NCI-H226 (cell line): Measurements from ENCODE around the gene HSPH1.
"Not testable (repeated sequence)": the region's sequence is repeated elsewhere in the genome, so short reads cannot be mapped to it uniquely, and the experiment has no call there.

ENCODE experiments used
- DNase-seq: peaks from one replicate; pipeline ENCODE4 v3.0.0-alpha.2; 2015

Gene HSPH1

DNA sequence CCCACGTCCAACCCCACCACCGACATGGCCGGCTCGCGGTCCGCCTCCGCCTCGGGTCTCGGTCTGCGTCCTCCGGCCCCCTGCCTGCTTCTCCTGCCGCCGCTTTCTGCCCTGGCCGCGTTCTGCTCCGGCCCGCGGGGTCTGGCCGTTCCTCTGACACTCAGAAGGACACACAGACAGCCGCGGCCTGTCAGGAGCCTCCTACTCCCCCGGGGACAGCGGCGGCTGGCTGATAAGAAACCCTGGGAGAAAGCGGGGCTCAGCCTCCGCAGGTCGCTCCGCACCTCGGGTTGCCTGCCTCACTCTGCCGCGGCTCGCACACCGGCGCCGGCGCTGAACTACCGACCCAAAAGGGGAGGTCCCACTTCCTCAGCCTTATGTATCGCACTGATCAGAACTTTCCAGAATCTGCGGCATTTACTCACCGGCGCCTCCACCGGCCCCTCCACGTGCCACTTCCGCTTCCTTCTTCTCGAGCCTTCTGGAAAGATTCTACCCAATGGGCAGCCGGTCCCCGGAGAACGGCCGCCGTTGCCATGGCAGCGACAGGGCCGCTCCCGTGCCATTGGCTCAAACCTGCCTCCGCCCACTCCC, at the start of gene HSPH1:
TSS of gene HSPH1 (minus strand) at position 348 of the 594 bp plus-strand sequence. CDS start at position 26, 322 bp downstream.
- DNase-seq, result peak; percentile 90

DNA sequence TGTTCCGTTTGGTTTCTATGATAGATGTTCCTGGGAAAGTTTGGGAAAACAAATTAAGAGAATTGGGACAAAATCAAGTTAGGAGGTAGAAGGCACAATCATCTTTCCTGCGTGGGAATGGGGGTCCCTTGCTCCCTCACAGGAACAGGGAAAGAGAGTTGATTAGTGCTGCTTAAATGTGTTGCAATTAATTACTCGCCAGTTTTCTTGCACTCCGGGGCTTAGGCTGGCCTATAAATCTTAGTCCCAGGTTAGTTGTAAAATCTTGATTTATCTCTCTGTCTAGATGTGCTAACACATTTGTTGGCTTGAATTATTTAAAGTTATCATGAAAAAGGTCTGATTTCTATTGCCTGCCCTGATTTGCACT, 48.1 kb upstream of the HSPH1 start:
- no peak for DNase-seq

DNA sequence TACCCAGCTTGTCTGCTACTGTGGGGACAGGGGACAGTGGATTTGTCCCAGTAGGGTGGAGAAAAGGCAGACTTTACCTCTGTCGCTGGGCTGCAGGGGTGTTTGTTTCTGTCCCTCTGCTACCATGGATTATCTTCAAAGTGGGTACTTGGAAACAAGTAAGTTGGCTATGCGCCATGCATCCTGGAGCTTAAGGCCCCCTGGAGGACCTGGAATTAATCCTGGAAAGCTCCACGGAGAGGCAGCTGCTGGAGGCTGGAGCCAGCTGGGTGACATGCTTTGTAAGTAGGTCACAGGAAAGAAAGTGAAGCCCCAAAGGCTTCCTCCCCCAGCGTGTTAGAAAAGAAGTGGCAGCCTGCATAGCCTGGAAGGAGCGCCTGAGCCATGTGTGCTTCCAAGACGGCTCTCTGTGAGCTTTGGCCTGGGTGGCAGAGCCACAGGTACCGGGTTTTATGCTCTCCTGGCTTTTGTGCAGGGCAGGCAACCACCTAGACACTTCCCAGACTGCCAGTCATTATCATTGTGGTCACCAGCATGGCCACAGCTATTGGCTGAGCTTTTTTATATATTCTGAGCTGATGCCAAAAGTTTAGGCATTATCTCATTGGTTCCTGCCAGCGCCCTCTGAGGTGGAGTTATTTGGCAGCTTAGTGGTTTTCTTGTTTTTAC, 47.6 kb upstream of the HSPH1 start:
- DNase-seq, result no peak

DNA sequence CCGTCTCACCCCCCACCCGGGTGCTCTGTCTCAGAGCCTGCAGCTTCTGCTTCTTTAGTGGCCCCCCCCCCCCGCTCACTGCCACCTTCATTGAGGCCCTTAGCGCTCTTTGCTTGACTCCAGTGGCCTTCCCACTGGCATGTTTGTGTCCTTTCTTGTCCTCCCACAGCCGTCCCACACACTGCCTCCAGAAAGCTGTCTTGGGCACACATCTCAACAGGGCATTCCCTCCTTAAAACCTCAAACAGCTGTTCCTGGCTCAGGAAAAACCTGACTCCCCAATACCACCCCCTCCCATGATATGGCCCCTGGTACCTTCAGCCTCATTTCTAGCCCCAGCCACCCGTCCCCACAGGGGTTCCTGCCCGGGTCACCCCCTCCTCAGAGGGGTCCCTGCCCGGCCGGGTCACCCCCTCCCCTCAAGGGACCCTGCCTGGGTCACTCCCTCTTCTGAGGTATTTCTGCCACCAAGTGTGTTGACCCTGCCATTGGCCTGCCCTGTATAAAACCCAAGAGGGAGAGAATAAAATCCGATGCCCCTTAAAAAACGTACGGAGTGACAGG, 46.9 kb upstream of the HSPH1 start:
- DNase-seq, result no peak

DNA sequence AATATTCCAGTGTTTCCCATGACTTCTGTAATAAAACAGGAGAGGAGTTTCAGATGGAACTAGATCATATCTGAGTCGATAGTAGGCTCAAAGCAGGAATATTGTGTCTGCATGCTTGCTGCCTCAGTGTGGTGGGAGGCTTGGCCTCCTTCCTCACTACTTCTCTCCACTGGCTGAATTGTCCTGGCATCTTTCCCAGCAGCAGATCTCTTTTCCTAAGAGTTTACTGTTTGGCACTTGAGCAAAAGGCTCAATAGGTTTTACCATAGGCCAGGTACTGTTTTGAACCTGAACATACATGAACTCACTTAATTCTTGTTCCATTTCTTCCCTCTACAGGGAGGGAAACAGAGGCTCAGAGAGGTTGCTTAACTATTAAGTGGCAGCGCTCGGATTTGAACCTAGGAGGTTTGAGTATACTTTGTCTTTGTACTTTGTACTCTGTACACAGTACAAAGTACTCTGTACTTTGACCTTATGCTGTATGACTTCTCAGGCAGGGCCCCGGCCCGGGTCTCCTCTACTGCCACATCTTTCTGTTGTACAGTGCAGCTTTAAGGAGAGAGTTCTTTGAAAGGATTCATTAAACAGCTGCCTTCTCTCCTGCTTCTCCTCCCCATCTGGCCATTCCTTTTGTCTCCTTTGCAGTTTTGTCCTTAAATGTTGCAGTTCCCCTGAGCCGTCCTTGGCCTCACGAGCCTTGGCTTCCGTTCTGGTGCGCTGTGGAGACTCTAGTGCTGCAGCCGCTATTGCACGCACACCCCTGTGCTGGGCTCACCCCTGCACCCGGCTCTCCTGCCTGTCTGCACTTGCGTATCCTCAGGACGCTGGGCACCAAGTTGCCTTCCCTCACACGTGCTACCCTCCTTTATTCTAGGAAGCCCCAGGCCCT, 46.2 kb upstream of the HSPH1 start:
- DNase-seq, result peak; percentile 46

DNA sequence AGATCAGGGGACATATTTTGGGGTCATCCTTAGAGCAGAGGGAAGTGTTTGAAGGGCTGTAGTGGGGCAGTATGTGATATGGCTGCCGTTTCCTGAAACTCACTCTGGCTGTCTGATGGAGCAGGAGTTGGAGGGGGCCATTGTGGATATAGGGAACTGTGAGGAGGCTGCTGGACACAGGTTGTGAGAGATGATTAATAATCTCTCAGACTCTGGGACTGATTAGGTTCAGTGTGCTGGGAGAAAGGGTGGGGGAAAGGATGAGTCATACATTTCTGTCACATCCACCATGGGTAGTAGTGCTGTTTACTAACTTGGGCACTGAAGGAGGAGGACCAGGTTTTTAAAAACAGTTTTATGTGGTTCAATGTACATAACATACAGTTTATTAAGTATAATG, 42.9 kb upstream of the HSPH1 start:
- DNase-seq, result peak; percentile 52

DNA sequence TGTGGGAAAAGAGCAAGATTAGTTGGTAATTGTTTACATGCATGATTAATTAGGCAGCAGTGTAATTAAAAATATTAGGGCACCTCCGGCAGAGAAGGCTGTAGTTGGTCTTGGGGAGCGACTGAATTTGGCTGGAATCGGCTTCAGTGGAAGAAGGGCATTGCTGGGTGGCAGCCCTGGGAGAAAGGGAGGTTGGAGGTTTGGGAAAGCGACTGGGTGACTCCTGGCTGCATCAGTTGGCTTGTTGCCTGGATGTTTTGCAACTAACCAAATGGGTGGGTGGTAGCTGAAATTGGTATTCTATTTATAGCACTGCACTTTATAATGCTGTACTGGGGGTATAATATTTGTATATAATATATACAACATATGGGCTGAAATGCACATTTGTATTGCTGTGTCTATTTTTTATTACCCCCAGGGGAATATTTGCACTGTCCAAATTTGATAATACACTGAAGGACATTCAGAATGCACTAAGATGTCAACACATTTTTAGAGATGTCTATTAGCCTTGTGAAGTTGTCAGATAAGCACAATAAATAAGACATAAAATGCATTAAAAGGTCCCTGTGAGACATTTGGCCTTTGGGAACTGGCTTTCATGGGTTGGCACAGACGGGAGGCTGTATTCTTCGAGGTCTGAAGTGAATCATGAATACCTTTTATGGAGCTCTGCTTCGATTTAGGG, 39.8 kb upstream of the HSPH1 start:
- DNase-seq, result no peak

DNA sequence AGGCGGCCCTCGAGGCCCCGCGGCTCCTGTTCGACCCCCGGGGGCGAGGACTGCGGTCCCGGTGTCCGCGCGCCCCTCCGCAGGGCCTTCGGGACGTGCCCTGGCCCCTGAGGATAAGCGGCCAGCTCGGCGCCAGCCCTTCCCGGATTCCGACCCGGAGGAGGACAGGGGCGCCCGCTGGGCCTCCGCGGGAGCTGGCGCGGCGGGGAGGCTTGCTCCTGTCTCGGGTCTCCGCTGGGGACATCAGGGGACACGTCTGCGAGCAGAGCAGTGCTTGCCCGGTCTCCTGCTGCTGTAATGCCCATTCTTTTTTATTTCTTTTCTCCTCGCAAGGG, 38.9 kb upstream of the HSPH1 start:
- DNase-seq, result no peak

DNA sequence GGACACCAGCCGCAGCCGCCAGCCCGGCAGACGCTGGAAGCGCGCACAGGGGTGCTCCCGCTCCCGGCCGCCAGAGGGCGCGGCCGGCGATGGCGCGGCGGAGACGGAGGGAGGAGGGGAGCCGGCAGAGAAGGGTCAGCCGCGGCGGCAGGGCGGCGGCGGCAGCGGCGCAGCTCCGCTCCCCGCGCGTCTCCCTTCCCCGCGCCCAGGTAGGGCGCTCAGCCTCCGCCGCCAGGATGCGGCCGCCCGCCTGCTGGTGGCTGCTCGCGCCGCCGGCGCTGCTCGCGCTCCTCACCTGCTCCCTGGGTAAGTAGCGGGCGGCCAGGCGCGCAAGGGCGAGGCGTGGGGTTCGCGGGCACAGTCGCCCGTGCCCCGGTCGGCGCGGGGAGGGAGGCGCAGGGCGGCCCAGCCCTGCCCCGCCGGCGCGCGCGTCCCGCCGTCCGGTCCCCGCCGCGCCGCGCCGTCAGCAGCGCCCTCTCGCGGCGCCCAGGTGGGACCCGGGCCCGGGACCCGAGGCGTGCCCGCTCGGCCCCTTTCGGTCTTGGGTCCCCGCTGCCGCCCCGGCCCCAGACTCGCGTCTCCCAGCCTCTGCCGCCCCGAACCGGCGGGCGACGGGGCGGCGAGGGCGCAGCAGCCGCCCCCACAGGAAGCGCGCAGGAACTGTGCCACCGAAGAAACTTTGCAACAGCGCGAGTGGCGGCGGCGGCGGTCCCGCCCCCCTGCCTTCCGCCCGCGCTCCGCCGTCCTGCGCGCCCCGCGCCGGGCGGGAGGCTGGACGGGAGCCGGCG, 38.3 kb upstream of the HSPH1 start, which contains the start of gene B3GLCT:
TSS of gene B3GLCT (plus strand) at position 127 of the 788 bp plus-strand sequence. CDS start at position 237, 110 bp downstream.
- peak; percentile 45 for DNase-seq

DNA sequence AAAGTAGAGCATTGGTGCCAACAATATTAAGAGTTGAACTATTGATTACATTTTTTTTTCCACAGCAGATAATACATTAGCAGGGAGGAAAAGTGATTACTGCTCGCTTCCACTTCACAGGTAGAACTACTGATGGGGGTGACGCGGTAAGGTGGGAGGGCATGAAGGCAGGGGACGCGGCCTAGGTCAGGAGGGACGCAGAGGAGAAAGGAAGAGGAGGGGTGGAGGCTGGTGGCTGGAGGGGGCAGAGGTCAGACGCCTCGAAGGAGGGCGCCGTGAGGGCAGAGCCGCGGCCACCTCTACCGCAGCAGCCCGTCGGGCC, 37.8 kb upstream of the HSPH1 start:
- no peak for DNase-seq

DNA sequence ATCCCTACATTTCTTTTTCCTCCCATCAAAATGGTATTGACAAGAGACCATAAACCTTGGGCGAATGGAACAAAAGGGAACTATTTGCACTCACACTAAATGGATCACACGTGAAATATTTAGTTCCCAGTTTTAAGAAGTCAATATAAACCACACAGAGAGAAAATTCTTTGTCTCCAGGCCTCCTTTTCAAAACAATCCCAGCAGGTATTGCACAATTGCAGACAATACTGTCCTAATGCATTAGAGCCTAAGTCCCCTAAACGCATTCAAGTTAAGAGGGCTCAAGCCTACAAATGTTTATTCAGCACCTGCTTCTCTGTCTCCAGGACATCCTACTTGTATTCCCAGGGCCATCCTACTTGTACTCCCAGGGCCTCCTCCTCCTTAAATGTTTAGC, 36.8 kb upstream of the HSPH1 start:
- no peak for DNase-seq

DNA sequence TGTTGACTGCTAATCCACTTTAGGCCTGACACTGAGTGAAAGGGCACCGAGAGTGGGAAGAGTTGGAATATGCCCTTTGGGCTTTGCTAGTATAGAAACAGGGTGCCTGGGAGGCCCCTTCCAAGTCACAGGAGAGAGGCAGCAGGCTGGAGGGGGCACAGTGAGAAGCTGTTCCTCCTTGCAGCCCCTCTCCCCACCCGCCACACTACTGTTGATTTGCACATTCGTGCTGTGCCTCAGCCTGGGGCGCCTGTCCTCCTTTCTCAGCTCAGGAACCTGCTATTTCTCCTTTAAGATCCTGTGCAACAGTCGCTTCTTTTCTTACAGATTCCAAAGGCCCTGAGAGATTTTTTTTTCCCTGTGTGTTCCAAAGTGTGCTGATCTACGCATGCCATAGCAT, 35.3 kb upstream of the HSPH1 start:
- no peak for DNase-seq

DNA sequence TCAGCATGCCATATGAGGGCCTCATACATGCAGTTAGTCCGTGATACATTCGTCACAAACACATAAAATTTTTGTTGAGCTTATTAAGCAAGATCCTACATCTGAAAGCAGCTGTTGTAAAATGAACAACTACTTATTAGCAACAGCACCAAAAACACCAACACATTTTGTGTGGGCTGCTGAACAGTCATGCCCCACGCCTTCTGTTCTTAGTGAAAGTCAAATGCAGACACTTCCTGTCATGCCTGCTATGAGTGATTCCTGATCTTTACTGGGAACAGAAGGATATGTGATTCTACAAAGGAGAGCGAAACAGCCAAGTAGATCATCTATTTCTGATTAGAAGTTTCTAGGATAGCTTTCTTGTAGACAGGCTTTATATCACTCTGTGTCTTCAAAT, 33.9 kb upstream of the HSPH1 start:
- no peak for DNase-seq

DNA sequence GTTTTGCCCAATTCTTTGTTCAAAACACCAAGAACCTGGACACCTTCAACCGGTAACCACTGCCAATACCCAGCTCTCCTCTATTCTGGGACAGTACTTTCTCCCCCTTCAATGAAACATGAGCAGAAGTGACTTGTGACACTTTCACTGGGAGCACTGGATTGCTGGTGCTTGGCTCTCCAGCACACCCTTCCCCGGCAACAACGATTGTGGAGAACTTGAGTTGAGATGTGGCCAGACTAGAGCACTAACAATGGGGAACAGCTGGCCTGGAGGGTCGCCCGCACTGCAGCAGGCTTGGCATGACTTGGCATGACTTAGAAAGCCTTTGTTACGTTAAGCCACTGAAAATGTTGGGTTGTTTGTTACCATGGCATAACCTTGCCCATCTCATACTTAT, 30.6 kb upstream of the HSPH1 start:
- no peak for DNase-seq

DNA sequence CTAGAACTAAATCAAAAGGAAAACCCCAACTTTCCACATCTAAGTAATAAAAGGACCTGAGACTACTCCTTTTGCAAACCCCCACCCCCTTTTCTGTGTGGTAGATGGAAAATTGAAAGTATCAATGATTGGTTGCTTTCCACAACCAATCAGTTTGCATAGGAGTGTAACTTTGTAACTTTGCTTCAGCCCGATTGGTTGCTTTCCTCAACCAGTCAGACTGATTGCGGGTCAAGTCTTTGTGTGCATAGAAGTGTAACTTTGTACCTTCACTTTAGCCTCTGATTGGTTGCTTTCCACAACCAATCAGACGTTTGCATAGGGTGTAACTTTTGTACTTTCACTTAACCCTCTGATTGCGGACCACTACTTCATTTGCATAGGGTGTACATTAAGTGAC, 30.0 kb upstream of the HSPH1 start:
- no peak for DNase-seq

DNA sequence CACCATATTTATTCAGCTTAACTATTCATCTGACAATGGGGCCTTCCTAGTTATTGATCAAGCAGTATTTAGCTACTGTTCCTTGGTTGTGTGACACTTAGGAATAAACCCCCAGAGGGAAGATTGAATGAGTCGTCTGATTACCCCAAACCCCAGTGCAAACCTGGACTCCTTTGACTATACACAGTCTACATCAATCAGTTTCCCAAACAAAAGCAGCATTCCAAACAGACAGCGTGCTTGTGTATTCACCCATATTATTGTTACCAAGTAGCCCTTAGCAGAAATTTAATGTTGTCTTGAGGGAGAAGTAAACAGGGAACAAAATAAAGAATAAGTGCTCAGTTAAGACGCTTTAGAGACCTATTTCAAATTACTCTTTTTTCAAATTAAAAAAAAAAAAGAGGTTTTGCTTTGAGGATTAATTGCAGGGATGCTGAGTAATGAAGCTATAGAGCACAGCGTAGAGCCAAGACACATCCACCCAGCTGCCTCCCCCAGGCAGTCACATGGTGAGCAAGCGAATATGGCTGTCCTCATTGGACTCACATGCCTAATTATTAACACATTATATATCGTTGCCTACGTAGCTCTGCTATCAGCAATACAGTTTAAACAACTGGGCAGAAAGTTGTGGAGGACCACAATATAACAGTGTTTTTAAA, 23.4 kb upstream of the HSPH1 start:
- DNase-seq, result no peak

DNA sequence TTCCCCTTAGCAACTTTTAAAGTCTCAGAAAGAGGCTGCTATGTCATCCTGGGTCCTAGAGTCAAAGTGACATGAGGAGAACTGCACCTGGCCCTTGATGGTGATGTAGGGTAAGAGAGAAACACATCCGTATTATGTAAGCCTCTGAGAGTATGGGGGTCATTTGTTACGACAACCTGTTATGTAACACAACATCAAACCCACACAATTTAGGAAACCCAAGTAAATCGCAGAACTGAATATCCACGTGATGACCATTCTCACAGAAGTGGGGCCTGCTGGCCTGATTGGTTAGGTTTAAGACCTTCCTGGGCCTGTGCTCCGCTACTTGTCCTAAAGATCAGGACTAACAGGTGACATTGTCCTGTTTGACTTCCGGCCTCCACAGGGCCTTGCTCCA, 22.7 kb upstream of the HSPH1 start:
- DNase-seq, result no peak

DNA sequence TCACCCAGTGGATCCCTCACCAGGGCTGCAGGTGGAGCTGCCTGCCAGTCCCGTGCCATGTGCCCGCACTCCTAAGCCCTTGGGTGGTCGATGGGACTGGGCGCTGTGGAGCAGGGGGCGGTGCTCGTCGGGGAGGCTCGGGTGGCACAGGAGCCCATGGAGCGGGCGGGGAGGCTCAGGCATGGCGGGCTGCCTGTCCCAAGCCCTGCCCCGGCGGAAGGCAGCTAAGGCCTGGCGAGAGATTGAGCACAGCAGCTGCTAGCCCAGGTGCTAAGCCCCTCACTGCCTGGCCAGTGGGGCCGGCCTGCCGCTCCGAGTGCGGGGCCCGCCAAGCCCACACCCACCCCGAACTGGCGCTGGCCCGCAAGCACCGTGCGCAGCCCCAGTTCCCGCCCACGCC, 21.3 kb upstream of the HSPH1 start:
- no peak for DNase-seq

DNA sequence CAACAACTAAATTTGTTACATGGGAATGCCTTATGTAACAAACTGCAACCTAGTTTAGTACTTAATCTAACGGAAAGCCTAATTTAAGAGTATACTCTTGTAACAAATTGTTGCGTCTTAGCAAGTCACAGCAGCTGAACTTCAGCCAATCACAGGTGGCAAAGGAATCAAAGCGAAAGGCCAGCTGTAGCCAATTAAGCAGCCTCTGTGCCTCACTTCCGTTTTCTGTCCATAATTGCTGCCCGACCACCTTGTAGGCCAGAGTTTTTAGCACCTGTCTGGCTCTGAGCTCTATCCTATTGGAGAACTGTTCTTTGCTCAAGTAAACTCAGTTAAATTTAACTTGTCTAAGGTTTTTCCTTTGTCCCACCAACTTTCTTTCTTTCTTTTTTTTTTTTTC, 18.1 kb upstream of the HSPH1 start:
- DNase-seq, result no peak

DNA sequence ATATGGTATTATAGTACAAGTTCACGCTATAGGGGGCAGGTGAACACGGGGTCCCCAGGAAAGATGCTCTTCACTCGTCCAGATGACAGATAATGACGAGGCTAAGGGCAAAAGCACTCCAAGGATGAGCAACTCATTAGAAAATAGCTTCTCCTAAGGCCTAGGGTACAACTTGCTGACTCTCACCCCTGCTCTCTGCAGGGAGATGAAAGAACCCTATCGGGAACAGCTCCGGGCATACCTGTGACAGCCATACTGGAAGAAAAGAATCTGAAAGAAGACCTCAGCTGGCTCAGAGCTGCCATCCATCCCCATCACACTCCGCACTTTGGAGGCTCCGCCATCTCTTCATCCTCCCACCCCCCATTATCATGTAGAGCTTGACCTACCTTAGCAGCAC, 17.5 kb upstream of the HSPH1 start:
- DNase-seq, result no peak

DNA sequence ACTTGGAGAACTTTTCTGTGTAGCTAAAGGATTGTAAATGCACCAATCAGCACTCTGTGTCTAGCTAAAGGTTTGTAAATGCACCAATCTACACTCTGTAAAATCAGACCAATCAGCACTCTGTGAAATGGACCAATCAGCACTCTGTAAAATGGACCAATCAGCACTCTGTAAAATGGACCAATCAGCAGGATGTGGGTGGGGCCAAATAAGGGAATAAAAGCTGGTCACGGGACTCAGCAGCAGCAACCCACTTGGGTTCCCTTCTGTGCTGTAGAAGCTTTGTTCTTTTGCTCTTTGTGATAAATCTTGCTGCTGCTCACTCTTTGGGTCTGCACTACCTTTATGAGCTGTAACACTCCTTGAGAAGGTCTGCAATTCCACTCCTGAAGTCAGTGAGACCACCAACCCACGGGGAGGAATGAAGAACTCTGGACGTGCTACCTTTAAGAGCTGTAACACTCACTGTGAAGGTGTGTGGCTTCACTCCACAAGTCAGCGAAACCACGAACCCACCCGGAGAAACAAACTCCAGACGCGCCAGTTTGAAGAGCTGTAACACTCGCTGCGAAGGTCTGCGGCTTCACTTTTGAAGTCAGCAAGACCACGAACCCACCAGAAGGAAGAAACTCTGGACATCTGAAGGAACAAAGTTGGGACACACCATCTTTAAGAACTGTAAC, 16.2 kb upstream of the HSPH1 start:
- DNase-seq, result not testable (repeated sequence)
